AML-193 (cell line): ENCODE results near the gene ATP8A2.
"Not testable (repeated sequence)": the region's sequence is repeated elsewhere in the genome, so short reads cannot be mapped to it uniquely, and the experiment has no call there.

ENCODE experiments used
- DNase-seq, 2 experiments: peaks; one replicate each; lab custom pipeline; 2025; lab: John Stamatoyannopoulos, UW

ATP8A2 gene

DNA sequence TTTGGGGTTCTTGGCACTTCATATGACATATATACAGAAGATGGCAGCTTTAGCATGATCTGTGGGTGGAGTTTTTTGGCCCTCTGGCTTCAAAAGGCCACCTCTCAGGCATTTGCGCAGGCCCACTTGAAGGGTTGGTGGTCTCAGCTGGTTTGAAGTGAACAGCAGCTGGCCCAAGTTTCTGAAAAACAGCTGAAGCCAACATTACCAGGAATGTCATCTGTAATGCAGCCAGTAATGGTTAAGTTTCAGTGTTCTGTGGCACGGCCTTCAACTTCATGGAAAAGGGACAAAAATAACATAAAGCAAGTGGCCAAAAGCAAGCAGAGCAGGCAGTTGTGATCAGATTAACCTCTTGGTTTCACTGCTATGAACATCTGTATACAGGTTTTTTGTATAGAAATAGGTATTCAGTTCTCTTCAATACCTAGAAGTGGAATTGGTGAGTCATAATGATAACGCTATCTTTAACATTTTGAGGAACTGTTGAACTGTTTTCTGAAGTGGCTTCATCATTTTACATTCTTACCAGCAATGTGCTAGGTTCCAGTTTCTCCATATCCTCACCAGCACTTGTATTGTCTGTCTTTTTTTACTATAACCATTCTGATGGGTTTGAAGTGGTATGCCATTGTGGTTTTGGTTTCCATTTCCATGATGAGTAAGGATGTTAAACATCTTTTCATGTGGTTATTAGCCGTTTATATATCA, 434.6 kb downstream of the ATP8A2 start:
- DNase-seq = no peak

DNA sequence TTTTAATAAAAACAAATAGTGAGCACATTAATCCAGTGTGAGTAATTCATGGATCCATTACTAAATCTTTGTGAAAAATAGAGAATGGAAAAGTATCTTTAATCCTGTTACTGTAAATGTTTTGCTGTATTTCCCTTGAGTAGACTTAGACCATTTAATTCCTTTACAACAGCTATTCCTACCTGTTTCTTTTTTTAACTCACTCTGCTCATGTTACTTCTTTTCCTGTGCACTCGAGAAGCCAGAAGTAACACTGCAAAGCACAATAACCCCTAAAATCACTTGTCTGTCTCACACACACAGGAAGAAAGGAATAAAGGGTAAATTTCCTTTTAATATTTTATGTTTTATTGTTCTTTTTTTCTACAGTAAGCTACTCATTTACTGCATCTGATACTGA, 435.8 kb downstream of the ATP8A2 start:
- DNase-seq = no peak

- DNase-seq = no peak
Measured at GRCh38 chr13:25811506-25811905, 439.7 kb downstream of the ATP8A2 start.

GRCh38 chr13:25816239-25816638, 444.5 kb downstream of the ATP8A2 start:
- DNase-seq = no peak

- no peak for DNase-seq
Measured at GRCh38 chr13:25819856-25820530, 448.2 kb downstream of the ATP8A2 start.

- DNase-seq = no peak
Measured at GRCh38 chr13:25821776-25822175, 450.0 kb downstream of the ATP8A2 start.

DNA sequence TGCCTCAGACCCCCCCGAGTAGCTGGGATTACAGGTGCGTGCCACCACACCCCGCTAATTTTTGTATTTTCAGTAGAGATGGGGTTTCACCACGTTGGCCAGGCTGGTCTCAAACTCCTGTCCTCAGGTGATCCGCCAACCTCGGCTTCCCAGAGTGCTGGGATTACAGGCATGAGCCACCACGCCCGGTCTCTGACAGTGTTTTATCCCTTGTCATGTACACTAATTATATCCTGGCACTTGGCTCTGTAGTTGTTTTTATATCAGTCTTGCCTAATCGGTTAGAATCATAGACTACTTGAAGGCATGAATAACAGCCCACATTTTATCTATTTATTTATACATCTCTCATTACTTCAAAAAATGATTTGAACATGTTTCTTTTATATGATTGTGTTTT, 455.4 kb downstream of the ATP8A2 start:
- DNase-seq = not testable (repeated sequence)

DNA sequence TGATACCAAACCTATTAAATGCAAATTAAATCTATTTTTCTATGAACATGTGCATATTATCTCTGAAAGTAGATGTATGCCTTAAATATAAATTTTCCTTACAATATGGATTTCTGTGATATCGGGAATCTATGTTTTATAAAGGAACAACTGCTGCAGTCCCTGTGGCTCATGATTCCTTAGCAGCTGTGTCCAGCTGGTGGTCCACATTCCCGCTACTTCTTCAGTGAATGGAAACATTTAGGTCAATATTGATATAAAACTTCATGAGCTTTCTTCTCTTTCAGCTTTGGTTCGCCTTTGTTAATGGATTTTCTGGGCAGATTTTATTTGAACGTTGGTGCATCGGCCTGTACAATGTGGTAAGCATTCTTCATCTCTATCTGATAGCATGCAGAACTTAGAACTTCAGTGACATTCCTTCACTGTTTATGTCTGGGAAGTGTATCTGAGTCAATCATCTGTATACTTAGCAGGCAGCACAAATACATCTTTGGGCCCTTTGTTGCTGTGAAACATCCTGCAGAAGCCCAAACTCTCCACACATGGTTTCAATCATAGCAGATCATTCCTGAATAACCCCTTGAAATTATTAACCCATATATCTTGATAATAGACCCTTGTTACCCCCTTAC, 456.2 kb downstream of the ATP8A2 start:
- no peak for DNase-seq

GRCh38 chr13:25833761-25834160, 462.0 kb downstream of the ATP8A2 start:
- no peak for DNase-seq

- no peak for DNase-seq
Measured at GRCh38 chr13:25836574-25837336, 465.0 kb downstream of the ATP8A2 start.

DNA sequence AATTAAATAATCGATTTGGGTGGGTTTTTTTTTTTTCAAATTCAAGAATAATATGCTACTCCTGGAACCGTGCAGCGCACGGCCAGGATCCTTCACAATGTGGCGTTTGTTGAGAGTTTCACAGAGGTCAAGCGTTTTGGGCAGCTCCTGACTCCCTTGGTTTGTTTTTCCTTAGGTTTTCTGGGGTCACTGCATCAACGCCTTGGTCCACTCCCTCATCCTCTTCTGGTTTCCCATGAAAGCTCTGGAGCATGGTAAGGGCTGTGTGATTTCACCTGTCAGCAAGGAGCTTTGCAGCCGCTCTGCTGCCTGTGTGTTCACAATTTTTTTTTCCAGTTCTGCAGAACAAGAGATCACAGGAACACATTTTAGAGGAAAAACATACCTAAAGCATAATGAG, 467.6 kb downstream of the ATP8A2 start:
- no peak for DNase-seq

- DNase-seq = no peak
Measured at GRCh38 chr13:25840261-25840660, 468.5 kb downstream of the ATP8A2 start.

DNA sequence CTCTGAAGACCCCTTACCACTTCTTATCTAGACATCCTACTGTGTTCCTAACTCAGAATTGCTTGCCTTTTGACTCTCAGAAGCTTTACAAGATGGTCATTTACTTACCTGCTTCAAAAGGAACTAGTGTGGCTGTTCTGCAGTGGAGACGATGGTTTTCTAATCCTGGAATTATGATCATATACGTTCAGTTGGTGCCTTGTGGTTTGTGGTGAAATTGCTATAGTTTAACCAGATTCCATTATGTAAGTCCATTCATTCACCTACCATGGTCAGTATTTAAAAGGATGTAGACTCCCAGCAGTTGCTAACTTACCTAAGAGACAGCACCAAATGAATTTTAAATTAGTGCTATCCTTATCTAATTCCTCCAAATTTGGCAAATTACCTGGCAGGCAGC, 469.2 kb downstream of the ATP8A2 start:
- DNase-seq = no peak

GRCh38 chr13:25843692-25844091, 471.9 kb downstream of the ATP8A2 start:
- no peak for DNase-seq

DNA sequence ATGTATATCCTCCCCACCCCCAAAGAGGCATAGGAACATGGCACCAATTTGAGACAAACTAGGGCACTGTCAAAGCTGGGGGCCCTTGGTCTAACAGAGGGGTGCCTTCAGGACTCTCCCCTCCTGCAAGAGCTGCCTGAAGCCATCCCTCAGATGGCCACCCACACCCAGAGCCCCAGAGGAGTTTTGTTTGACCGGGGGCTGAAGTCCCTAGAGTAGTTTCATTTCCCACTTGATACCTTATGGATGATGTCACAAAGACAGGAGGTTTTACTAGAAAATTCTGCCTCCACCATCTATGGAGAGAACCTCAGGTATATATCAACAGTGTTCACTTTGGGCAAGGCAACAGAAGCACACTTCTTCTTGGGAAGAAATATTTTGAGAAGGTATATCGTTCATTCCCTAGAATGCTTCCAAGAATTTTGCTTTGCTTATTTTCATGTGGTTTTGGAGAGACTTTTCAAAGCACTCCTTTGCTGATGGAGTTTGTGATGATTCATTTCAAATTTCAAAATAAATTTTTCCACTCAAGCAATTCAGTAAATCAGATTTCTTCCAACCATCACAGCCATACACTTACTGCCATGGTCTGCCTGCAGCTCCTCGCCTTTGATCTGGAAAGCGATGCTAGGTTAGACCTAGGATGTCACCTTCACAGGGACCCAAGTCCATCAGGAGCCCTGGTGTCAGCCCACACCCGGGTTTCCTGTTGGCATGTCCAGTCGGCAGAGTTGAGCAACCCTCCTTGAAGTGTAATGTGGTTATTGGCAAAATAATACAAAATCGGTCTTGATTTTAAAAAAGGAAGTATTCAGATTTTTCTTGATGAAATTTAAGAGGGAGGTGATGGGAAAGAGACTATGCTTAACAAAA, 473.0 kb downstream of the ATP8A2 start:
- DNase-seq = no peak

GRCh38 chr13:25846222-25846984, 474.6 kb downstream of the ATP8A2 start:
- no peak for DNase-seq

DNA sequence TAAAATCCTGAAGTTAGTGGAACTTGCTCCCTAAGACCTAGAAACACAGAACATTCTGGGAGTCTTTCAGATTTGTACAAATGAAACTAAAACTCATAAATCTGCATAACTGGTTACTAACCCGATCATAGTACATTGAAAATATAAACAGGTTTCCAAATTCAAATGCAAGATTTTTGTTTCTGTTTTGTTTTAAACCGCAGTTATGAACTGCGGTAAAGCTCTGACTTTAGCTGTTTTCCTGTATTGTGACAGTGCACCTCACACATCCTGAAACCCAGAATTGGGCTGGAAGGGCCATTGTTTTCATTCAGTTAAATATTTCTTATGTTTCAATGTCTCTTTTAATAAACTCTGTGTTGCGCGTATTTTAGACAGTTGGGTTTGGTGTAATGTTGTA, 475.4 kb downstream of the ATP8A2 start:
- no peak for DNase-seq

- no peak for DNase-seq
Measured at GRCh38 chr13:25847635-25848626, 476.2 kb downstream of the ATP8A2 start.
